Stimulated activated CD8-positive, alpha-beta memory T cell treated with anti-CD3 and anti-CD28 coated beads, Interleukin-7, amount 100 ng/mL, for 48 hours (primary cell): ENCODE measurements around the gene RPL18A.

Experiments used
- DNase-seq, 2 donors: peaks; one replicate each; pipeline ENCODE4 v3.0.0-alpha.2; 2020; ENCODE audit warnings: low read depth in 1 of 2; ENCODE audit errors: extremely low read depth in 1 of 2

The RPL18A gene

GRCh38 chr19:17908244-17908643, 48.5 kb downstream of the RPL18A start:
- DNase-seq, result no peak

GRCh38 chr19:17909003-17909732, 49.5 kb downstream of the RPL18A start:
- no peak for DNase-seq

GRCh38 chr19:17910791-17911360, 51.2 kb downstream of the RPL18A start:
- DNase-seq, result no peak
